GM18498 (cell line): Measurements from ENCODE around the gene CERK.
"Not testable (repeated sequence)": the region's sequence is repeated elsewhere in the genome, so short reads cannot be mapped to it uniquely, and the experiment has no call there.

Source experiments
- ATAC-seq: cut with Tn5 transposase; IDR thresholded peaks from one replicate; pipeline ENCODE4 v1.9.1; 2021; ENCODE audit warnings: mild to moderate bottlenecking, moderate library complexity; ENCODE audit not compliant: unreplicated experiment

The CERK gene

DNA sequence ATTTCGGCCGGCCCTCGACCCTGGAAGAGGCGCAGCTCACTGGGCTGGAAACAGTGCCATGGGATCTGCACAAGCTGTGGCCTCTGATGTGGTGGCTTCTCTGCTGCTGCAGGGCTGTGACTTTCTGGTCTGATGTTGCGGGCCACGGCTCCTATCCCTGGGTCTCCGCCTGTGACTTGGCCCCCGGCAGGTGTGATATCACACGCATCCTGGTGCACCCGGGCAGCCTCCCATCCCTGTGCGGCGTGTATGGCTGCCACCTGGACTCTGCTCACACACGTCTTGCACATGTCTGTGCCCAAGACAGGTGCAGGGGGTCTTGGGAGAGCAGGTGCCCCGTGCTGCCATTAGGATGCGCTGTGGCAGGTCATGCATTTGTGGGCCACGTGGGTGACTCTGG, 86.7 kb downstream of the CERK start:
- ATAC-seq = no peak

DNA sequence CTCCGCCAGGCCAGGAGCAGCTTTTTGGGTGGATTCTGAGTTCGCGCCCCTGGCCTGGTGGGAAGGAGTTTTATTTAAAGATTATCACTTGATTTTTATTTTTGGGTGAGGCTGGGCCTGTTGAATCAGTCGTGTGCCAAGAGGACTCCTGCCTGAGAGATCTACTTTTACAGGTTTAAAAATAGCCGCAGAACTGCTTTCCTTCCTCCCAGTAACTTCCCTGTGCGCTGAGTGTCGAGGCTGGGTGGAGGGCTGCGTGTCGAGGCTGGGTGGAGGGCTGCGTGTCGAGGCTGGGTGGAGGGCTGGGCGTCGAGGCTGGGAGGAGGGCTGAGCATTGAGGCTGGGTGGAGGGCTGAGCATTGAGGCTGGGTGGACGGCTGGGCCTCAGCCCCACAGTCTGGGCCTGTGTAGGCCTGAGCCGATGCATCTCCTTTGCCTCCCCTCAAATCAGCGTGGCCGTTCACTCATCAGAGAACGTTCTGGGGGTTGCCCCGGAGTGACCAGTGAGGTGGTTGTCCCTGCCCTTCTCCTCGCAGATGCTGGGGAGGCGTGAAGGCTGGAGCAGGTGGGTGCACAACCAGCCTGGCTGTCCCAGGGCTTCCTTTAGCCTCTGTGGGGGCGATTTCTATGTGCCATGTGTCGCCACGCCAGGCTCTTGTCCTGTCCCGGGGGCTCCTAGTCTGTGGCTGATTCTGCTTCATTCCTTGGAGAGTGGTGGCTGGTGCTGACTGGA, 87.8 kb downstream of the CERK start:
- no peak for ATAC-seq

DNA sequence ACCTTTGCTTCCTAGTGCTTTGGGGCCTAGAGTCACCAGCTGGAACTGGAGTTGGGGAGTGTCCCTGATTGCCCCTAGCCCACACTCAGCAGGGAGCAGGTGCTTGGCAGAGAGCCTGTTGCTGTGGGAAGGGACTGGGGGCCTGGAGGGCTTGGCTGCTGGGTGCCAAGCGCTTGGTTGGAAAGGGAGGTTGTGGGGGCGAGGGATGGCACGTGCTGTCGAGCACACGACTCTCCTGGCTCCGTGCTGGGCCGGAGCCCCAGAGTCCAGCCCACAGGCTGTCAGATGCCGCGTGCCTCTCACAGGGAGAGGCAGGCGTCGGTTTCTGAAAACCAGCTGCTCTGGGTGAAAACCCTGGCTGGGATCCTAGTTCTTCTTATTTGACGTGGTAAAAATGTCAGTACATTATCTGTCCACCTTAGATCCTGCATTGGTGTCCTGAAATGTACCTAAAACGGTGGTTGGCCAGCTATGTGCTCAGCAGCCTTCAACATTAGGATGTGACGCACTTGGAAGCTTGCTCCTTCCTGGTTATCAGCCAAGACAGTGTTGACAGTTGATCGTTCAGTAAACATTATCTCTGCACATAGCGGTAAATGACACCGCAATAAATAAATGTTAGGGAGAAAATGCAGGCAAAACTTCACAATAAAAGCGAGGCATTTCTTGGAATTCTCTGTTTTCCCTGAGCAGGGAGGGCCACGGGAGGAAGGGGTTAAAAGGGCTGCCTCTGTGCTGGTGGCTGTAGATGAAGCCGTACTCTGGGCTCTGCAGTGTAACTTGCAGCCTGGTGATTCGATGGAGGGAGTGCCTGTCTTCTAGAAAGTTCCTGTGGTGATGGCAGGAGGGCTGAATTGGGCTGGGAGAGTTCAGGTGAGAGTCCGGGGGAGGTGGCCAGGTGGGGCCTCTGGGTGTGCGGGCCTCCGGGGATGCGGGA, 88.6 kb downstream of the CERK start:
- ATAC-seq = no peak

DNA sequence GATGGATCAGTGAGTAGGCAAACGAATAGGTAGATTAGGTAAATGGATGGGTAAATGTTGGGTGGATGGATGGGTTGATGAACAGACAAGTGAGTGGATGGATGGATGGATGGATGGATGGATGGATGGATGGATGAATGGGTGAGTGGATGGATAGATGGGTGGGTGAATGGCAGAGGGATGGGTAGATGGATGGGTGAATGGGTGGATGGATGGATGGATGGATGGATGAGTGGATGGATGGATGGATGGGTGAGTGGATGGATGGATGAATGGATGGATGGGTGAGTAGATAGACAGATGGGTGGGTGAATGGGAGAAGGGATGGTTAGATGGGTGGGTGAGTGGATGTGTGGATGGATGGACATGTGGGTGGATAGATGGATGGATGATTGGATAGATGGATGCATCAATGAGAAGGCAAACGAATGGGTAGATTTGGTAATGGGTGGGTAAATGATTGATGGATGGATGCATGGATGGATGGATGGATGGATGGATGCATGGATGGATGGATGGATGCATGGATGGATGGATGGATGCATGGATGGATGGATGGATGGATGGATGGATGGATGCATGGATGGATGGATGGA, 89.7 kb downstream of the CERK start:
- ATAC-seq = not testable (repeated sequence)

DNA sequence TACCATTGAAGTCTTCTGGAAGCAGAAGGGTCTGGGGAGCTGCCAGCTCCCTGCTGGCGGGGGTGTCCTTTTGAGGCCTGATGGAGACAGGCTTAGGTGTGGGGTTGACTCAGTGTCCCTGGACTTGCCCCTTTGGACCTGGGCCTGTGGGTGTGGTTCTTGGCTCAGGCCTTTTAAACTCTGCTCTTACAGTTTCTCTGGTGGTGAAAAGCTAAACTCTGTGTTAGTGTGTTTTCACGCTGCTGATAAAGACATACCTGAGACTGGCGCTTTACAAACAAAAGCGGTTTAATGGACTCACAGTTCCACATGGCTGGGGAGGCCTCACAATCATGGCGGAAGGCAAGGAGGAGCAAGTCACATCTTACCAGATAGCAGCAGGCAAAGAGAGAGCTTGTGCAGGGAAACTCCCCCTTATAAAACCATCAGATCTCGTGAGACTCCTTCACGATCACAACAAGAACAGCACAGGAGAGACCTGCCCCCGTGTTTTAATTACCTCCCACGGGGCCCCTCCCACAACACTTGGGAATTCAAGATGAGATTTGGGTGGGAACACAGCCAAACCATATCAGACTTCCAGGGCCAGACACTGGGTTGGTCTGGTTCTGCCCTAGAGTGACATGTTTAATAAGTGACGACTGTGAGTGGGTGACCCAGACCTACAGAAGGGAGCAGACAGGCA, 91.4 kb downstream of the CERK start:
- ATAC-seq = no peak

DNA sequence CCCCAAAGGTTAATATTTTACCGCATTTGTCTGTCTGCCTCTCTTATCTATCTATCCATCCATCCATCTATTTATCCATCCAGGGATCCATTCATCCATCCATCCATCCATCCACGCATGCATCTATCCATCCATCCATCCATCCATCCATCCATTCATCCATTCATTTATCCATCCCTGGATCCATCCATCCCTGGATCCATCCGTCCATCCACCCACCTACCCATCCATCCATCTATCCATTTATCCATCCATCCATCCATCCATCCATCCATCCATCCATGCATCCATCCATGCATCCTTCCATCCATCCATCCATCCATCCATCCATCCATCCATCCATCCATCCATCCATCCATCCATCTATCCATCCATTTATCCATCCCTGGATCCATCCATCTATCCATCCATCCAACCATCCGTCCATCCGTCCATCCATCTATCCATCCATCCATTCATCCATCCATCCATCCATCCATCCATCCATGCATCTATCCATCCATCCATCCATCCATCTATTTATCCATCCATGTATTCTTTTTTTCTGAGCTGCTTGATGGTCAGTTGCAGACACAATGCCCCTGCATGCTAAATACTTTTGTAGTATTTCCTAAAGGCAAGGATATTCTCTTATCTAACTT, 95.1 kb downstream of the CERK start:
- ATAC-seq = not testable (repeated sequence)

DNA sequence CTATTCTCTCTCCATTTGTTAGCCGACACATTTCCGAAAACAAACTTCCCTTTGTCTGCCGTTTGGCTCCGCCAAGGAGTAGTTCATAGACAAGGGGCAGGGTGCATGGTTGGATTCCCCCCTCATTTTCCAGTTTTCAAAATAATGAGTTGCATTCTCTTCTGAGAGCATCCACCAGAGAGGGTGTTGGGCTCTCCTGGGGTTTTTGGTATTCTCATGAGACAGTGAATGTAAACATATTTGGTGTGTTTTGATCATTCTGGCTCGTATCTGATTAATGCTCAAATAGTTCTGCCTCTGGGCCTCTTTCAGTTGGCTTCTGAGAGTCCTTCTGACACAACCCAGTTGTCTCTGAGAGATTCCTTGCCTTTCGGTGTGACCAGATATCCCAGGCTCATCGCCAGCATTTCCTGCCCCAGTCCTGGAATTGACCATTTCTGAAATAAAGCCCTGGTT, 96.2 kb downstream of the CERK start:
- no peak for ATAC-seq

DNA sequence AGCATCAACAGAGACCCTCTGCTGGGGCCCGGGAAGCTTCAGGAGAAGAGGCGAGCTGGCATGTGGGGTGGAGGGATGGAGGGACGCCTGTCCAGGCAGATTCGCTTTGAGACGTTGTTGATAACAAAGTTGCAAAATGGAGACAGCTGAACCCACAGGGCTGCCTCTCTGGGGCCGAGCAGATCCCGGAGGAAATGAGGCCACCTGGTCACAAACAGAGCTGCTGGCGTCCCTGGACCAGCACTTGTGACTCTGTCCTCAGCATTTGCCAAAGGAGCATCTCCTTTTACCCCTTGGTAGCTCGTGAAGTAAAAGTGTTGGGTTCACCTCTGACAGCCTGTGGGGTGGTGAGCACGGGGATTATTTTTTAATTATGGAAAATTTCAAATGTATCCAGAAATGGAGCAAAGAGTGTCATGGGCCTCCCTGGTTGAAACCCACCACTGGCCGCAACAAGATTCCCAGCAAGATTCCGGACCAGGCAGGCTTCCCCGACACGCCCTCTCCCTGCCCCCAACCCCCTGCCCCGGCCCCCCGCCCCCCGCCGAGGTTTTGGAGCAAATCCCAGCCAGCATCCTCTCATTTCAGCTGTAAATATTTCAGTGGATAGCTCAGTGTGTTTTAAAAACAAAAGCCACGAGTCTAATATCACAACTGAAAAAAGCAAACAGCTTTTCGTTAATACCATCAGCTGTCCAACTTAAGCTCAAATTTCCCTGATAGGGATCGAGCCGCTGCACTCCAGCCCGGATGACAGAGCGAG, 97.6 kb downstream of the CERK start:
- no peak for ATAC-seq

DNA sequence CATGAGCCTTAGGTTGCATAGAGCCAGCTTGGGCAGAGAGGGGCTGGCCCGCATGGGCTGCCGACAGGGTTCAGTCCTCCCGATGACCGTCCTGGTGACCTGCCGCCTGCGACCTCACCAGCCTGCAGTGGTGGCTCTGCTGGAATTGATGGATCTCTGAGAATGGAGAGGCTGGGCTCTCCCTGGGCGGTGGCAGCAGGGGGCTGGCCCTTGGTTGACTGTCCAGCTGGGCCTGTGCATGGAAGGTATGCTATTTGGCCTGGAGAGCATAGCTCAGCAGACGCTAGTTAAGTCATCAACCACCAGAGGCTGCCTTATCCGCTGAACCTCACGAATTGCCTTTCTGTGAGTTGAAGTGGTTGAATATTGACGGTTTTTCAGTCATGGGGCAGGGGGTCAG, 98.2 kb downstream of the CERK start:
- no peak for ATAC-seq

DNA sequence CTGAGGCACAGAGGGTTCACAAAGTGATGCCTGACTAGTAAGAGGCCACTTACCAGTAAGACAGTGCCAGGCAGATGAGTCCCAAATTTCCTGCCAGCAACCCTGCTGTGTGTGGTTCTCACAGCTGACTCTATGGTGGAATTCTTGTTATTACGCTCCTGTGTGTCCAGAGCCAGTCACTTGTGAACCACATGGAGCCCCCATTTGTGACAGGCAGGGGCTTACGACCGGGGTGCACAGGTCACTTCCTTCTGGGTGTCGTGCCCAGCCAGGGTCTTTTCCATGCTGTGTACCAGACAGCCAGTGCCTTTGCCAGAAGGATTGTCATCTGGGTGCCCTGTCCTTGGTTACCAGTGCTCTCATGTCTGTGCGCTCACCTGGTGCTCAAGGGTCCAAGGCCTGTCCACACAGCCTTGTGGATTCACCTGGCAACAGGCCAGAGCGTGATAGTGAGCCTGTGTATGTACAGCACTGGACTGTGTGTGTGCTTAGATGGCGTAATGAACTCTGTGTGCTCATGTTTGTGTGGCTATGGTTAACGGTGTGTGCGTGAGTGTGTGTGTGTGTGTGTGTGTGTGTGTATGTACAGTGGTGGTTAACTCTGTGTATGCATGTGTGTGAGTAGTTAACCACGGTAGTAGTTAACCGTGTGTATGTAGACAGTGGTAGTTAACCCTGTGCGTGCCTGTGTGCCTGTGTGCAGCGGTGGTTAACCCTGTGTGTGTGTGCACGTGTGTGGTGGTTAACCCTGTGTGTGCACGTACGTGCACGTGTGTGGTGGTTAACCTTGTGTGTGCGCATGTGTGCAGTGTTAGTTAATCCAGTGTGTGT, 99.2 kb downstream of the CERK start:
- no peak for ATAC-seq

DNA sequence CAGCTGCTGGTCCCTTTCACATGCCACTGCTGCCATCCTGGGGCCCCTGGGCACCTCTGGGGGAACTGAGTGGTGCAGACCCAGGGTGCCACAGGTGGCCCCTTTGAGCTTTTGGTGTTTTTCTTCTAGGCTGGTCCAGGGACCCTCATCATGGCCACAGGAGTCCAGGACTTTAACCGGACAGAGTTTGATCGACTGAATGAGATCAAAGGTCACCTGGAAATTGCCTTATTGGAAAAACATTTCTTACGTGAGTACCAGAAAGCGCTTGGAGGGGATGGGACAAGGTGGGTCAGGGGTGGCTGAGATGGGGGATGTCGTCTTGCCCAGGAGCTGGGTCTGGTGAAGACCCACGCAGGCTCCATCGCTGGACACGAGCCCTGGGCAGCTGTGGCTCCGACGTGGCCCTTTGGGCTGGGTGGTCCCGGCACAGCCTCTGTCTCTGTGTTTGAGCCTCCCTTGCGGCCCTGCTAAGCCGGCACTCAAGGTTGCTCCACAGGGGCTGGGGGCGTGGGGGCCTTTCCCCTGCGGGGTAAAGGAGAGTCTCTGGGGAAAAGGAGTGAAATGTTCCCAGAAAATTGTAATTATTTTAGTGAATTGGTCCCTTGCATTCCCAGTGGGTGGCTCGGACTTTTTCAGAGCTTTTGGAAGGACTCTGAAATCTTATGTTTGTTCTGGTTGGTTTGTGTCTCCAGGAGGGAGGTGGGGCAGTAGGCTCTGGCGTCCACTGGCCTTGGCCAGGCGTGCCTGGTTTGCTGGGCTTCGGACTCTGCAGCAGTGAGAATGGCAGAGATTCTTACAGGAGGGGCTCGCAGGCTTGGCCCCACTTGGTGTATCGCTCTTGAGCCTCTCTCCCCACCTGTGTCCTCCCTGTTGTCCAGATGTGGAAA, 100.1 kb downstream of the CERK start:
- ATAC-seq = no peak

DNA sequence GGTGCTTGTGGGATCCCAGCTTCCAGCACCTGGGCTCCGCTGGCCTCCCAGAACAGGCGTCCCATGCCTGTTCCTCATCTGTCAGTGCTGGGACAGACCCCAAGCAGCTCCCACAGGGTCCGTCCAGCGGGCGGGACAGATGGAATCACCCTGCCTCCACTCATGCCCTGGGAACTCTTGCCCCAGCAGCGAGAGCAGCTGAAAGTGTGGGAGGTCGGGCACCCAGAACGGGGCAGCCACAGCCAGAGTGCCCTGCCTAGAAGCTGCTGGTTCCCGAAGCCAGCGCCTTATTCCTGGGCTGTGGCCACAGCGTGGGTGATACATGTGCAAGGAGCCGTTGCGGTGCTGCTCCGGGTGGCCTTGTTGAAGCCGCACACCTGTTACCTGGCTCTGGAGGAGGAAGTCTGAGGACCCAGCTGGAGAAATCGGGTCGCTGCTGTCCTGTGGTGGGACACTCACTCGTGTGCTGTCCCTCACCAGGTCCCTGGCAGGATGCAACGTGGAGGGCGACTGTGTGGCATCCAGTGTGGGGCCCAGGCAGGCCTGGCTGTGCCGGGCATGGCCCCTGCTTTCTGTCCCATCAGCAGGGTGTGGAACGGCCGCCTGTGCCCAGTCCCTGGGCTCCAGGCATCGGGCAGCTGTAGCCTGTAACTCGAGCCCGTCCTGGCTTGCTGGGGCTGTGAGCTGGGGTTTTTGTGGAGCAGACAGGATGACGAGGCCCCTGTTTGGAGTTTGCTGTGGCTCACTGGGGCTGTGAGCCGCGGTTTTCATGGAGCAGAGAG, 101.6 kb downstream of the CERK start:
- no peak for ATAC-seq

DNA sequence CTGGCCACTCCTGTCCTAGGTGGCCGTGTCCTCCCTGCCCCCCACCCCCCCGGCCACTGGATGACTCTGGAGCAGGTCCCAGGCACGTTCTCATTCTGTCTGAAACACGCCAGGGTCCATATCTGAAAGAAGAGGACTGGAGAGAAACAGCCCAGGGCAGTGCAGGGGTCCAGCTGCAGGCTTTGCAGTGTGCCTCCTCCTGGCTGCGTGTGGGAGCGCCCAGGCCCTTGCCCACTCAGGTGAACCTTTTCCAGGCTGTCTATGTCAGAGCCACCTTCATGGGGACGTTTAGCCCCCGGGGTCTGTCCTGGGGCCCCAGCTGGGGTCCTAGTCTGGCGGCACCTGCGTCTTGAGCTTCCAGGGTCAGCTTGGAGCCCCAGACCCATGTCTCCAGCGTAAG, 102.3 kb downstream of the CERK start:
- ATAC-seq = no peak

DNA sequence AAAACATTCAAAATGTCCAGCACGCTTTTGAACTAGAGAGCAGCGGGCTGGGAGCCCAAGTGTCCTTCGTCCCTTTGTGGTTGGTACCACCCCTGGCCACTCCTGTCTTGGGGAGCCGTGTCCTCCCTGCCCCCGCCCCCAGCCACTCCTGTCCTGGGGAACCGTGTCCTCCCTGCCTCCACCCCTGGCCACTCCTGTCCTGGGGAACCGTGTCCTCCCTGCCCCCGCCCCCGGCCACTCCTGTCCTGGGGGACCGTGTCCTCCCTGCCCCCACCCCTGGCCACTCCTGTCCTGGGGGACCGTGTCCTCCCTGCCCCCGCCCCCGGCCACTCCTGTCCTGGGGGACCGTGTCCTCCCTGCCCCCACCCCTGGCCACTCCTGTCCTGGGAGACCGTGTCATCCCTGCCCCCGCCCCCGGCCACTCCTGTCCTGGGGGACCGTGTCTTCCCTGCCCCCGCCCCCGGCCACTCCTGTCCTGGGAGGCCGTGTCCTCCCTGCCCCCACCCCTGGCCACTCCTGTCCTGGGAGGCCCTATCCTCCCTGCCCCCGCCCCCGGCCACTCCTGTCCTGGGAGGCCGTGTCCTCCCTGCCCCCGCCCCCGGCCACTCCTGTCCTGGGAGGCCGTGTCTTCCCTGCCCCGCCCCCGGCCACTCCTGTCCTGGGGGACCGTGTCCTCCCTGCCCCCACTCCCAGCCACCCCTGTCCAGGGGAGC, 102.9 kb downstream of the CERK start:
- not testable (repeated sequence) for ATAC-seq
